ENCODE data around the gene CLRN3. TPM values are rescaled to one million over a fixed set of nuclear protein-coding genes. Genes with fewer than 3 reads are reported as not detected.

The CLRN3 gene
- polyA plus RNA-seq, 1 donor from 2014 or later, result not detected

GRCh38 chr10:127834791-127835190 is 58.0 kb downstream of the CLRN3 start:
- H3K9me3 ChIP-seq (ENCODE audit: low read length), result no peaks in the 10 kb centered on the region
- H3K9me2 ChIP-seq (ENCODE audit: insufficient read depth, low read length), result no peaks in the 10 kb centered on the region
- H4K20me1 ChIP-seq (ENCODE audit: insufficient read depth), result no peaks in the 10 kb centered on the region
- no peaks in the 10 kb centered on the region for H3K79me2 ChIP-seq (replicated peaks; ENCODE audit: insufficient read depth, low read length)
- no peak overlapping the region for H3K4me2 ChIP-seq (ENCODE audit: low read length)
- no peak overlapping the region for H2AFZ ChIP-seq (ENCODE audit: low read depth, low read length)
- H3K4me3 ChIP-seq (ENCODE audit: low read length), result no peak overlapping the region
- H3K27ac ChIP-seq (ENCODE audit: low read length), result no peak overlapping the region
- TF ChIP-seq, protein P1, sequence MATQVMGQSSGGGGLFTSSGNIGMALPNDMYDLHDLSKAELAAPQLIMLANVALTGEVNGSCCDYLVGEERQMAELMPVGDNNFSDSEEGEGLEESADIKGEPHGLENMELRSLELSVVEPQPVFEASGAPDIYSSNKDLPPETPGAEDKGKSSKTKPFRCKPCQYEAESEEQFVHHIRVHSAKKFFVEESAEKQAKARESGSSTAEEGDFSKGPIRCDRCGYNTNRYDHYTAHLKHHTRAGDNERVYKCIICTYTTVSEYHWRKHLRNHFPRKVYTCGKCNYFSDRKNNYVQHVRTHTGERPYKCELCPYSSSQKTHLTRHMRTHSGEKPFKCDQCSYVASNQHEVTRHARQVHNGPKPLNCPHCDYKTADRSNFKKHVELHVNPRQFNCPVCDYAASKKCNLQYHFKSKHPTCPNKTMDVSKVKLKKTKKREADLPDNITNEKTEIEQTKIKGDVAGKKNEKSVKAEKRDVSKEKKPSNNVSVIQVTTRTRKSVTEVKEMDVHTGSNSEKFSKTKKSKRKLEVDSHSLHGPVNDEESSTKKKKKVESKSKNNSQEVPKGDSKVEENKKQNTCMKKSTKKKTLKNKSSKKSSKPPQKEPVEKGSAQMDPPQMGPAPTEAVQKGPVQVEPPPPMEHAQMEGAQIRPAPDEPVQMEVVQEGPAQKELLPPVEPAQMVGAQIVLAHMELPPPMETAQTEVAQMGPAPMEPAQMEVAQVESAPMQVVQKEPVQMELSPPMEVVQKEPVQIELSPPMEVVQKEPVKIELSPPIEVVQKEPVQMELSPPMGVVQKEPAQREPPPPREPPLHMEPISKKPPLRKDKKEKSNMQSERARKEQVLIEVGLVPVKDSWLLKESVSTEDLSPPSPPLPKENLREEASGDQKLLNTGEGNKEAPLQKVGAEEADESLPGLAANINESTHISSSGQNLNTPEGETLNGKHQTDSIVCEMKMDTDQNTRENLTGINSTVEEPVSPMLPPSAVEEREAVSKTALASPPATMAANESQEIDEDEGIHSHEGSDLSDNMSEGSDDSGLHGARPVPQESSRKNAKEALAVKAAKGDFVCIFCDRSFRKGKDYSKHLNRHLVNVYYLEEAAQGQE (IDR thresholded peaks at IDR 0.05; ENCODE audit: borderline replicate concordance), result no peak
- TF ChIP-seq POLR2AphosphoS5 (IDR thresholded peaks at IDR 0.05), result no peak
- TF ChIP-seq, protein P2, sequence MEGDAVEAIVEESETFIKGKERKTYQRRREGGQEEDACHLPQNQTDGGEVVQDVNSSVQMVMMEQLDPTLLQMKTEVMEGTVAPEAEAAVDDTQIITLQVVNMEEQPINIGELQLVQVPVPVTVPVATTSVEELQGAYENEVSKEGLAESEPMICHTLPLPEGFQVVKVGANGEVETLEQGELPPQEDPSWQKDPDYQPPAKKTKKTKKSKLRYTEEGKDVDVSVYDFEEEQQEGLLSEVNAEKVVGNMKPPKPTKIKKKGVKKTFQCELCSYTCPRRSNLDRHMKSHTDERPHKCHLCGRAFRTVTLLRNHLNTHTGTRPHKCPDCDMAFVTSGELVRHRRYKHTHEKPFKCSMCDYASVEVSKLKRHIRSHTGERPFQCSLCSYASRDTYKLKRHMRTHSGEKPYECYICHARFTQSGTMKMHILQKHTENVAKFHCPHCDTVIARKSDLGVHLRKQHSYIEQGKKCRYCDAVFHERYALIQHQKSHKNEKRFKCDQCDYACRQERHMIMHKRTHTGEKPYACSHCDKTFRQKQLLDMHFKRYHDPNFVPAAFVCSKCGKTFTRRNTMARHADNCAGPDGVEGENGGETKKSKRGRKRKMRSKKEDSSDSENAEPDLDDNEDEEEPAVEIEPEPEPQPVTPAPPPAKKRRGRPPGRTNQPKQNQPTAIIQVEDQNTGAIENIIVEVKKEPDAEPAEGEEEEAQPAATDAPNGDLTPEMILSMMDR (IDR thresholded peaks at IDR 0.05; ENCODE audit: poor library complexity, severe bottlenecking), result no peak
- TF ChIP-seq SMC3 (conservative IDR thresholded peaks at IDR 0.05; ENCODE audit: poor library complexity), result no peak
- no peak for TF ChIP-seq RAD21 (conservative IDR thresholded peaks at IDR 0.05)
- no peak for TF ChIP-seq EZH2 (IDR thresholded peaks at IDR 0.05; ENCODE audit: borderline replicate concordance, insufficient read depth, low read length, poor library complexity, severe bottlenecking)
- TF ChIP-seq MXI1 (conservative IDR thresholded peaks at IDR 0.05; ENCODE audit: poor library complexity, severe bottlenecking), result no peak
- no peak for TF ChIP-seq EP300 (conservative IDR thresholded peaks at IDR 0.05; ENCODE audit: poor library complexity, severe bottlenecking)
- TF ChIP-seq TAF1 (IDR thresholded peaks at IDR 0.05; ENCODE audit: low read depth), result no peak
- H3F3A ChIP-seq (ENCODE audit: insufficient read depth, low read length, poor library complexity, severe bottlenecking), result no peaks in the 10 kb centered on the region
- no peaks in the 10 kb centered on the region for H3K27me3 ChIP-seq (ENCODE audit: insufficient read depth, low read depth, low read length)
- no peak overlapping the region for H3K9ac ChIP-seq (ENCODE audit: low read length)
- H3K36me3 ChIP-seq (ENCODE audit: insufficient read depth, low read length), result no peaks in the 10 kb centered on the region

DNA sequence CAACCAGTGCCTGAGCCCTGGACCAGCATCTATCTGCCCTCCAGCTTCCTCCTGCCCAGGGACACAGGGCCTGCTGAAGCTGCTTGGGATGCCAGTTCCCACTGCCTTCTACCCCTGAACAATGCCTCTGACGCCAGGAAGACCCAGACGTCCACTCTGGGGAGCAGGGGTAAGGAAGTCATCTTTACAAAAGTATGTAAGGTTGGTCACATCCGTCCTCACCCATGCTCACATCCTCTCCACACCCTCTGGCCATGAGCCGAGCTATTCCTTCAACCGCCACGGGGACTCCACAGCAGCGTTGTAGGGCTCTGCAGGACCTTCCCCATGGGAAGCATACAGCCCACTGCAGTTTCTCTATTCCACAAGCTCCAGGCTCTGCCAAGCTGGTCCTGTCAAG is 58.5 kb downstream of the CLRN3 start:
- H3K4me3 ChIP-seq (ENCODE audit: low read length), result no peak overlapping the region
- H4K20me1 ChIP-seq (ENCODE audit: insufficient read depth), result no peaks in the 10 kb centered on the region
- H3K79me2 ChIP-seq (replicated peaks; ENCODE audit: insufficient read depth, low read length), result no peaks in the 10 kb centered on the region
- no peak overlapping the region for H3K27ac ChIP-seq (ENCODE audit: low read length)
- H3K9me3 ChIP-seq (ENCODE audit: low read length), result no peaks in the 10 kb centered on the region
- H2AFZ ChIP-seq (ENCODE audit: low read depth, low read length), result no peak overlapping the region
- no peaks in the 10 kb centered on the region for H3K27me3 ChIP-seq (ENCODE audit: insufficient read depth, low read depth, low read length)
- H3K36me3 ChIP-seq (ENCODE audit: insufficient read depth, low read length), result no peaks in the 10 kb centered on the region
- TF ChIP-seq RAD21 (conservative IDR thresholded peaks at IDR 0.05), result no peak
- TF ChIP-seq POLR2AphosphoS5 (IDR thresholded peaks at IDR 0.05), result no peak
- no peak for TF ChIP-seq TAF1 (IDR thresholded peaks at IDR 0.05; ENCODE audit: low read depth)
- no peak overlapping the region for H3K9ac ChIP-seq (ENCODE audit: low read length)
- H3K9me2 ChIP-seq (ENCODE audit: insufficient read depth, low read length), result no peaks in the 10 kb centered on the region
- no peaks in the 10 kb centered on the region for H3F3A ChIP-seq (ENCODE audit: insufficient read depth, low read length, poor library complexity, severe bottlenecking)
- H3K4me2 ChIP-seq (ENCODE audit: low read length), result no peak overlapping the region

- no peak overlapping the region for H2AFZ ChIP-seq (ENCODE audit: low read depth, low read length)
- H3K4me3 ChIP-seq (ENCODE audit: low read length), result no peak overlapping the region
- H3K27me3 ChIP-seq (ENCODE audit: insufficient read depth, low read depth, low read length), result no peaks in the 10 kb centered on the region
- H3K36me3 ChIP-seq (ENCODE audit: insufficient read depth, low read length), result no peaks in the 10 kb centered on the region
- H4K20me1 ChIP-seq (ENCODE audit: insufficient read depth), result no peaks in the 10 kb centered on the region
- H3K4me2 ChIP-seq (ENCODE audit: low read length), result no peak overlapping the region
- no peaks in the 10 kb centered on the region for H3K9me3 ChIP-seq (ENCODE audit: low read length)
- H3K79me2 ChIP-seq (replicated peaks; ENCODE audit: insufficient read depth, low read length), result no peaks in the 10 kb centered on the region
- TF ChIP-seq EP300 (conservative IDR thresholded peaks at IDR 0.05; ENCODE audit: poor library complexity, severe bottlenecking) (no peak), TAF1 (IDR thresholded peaks at IDR 0.05; ENCODE audit: low read depth) (no peak), EZH2 (IDR thresholded peaks at IDR 0.05; ENCODE audit: borderline replicate concordance, insufficient read depth, low read length, poor library complexity, severe bottlenecking) (no peak), SMC3 (conservative IDR thresholded peaks at IDR 0.05; ENCODE audit: poor library complexity) (no peak)
- no peaks in the 10 kb centered on the region for H3K9me2 ChIP-seq (ENCODE audit: insufficient read depth, low read length)
- no peaks in the 10 kb centered on the region for H3F3A ChIP-seq (ENCODE audit: insufficient read depth, low read length, poor library complexity, severe bottlenecking)
- no peak overlapping the region for H3K27ac ChIP-seq (ENCODE audit: low read length)
- H3K9ac ChIP-seq (ENCODE audit: low read length), result no peak overlapping the region
Observed at GRCh38 chr10:127833804-127834203, 58.9 kb downstream of the CLRN3 start.
